Measurements from ENCODE around the gene SSC5D.
"Not testable (repeated sequence)": the region's sequence is repeated elsewhere in the genome, so short reads cannot be mapped to it uniquely, and the experiment has no call there.

Gene SSC5D

DNA sequence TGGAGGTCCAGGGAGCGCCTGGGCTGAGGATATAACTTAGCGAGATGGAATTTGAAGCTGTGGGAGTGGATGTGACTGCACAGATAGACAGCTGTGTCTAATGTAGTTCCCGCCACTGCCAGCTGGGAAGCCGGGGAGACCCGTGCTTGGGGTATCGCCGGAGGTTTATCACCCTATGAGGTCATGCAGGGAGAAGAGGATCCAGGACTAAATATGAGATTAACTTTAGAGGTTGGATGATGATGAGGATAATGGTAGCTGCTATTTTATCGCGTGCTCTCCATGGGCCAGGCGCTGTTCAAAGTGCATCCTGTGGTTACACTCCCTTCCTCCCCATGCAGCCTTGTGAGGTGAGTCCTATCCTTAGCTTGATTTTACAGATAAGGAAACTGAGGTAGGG lies 19.9 kb downstream of the SSC5D start:
- DNase-seq = no peak

DNA sequence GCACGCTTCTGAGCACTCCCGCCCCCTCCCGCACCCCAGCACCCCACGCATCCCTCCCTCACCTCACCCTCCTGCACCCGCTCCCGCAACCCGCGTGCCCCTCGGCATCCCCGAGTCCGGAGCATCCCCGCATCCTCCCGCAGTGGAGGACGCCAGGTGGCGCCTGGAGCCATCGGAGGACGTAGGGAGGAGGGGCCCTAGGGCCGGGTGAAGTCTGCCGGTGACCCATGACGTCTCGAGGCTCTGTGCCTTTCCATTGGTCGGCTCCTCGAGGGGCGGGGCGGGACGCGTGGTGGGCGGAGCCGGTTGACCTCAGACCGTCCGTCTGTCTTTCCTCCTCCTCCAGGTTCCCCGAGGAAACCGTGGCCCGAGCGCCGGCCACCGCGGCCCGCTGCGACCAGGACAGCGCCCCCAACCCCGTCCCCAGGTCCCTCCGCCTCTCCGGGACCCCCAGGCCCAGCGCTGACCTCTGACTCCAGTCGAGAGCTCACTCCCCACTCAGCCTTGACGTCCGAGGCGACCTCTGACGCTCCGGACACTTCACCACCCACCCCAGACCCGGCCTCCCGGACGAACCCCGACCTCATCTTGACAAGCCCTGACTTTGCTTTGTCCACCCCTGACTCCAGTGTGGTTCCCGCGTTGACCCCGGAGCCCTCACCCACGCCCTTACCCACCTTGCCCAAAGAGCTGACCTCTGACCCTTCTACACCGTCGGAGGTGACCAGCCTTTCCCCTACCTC lies 28.8 kb downstream of the SSC5D start:
- DNase-seq = peak; percentile 91 to 94

DNA sequence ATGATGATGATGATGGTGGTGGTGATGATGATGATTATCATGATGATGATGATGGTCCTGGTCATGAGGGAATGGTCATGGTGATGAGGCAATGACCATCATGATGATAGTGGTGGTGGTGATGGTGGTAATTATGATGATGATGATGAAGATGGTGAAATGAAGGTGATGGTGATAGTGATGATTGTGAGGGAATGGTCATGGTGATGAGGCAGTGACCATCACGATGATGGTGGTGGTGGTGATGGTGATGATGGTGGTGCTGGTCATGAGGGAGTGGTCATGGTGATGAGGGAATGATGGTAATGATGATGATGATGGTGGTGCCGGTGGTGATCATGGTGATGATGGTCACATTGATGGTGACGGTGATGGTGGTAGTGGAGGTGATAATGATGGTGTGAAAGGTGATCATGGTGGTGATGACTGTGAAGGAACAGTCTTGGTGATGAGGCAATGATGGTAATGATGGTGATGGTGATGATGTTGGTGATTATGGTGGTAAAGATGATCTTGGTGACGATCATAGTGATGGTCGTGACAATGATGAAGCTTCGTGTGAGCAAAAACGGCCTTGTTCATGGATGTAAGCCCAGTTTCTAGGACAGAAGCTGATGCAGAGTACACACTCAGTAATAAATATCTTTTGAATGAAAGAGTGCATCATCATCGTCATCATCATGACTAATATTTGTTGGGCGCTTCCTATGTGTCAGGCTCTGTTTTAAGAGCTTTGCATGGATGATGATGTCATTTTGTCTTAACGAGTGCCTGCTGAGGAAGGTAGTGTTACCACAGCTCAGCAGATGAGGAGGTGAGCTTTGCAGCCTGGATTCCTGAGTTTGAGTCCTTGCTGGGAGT lies 31.4 kb downstream of the SSC5D start:
- DNase-seq = no peak

DNA sequence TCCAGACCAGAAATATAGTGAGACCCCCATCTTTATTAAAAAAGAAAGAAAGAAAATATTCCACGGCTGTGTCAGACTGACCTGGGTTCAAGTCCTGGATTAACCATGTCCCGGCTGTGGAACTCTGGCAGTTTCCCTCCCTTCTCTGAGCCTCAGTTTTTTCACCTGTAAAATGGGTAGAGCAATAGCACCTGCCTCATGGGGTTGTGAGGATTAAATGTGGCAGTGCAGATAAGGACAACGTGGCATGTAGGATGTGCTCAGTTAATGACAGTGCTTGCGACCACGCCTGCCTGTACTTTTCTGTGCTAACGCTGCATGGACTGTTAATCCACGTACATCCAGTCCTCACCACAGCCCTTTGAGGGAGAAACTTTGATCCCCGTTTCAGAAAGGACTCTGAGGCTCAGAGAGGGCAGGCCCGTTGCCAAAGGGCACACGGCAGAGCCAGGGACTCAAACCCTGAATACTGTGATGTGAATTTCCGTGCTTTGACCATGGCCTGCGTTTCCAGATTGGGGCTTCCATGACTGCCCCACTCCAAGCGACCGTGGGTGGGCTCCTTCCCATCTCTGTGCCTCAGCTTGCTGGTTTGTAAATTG lies 32.6 kb downstream of the SSC5D start:
- DNase-seq = no peak

DNA sequence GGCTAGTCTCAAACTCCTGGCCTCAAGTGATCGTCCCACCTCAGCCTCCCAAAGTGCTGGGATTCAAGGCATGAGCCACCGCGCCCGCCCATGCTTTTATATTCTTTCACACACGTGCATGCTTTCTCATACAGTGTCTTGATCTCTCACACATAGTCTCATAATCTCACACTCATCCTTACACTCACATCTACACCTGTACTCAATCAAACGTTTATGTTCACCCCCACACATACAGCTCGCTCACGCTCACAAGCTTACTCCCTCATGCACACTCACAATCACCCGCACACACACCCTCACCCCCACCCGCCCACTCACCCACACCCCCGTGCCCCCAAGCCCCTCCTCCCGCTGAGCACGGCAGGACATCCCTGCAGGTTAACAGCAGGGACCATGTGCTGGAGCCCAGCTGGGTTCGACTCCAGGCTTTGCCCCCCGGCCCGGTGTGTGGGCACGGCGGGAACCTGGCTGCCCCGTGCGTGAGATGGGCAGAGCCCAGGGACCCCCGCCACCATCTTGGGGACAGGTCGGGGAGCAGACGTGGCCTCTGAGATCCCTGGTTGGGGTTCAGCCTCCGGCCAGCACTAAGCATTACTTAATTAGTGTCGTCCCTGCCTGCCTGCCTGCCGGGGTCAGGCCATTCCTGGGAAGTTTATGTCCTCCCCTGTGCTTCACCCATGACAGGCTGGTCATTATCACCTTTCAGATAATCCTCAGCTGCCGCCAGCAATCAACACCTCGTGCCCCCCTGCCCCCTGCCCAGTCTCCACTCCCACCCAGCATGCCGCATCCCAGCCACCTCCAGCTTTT lies 37.3 kb downstream of the SSC5D start:
- no peak for DNase-seq

DNA sequence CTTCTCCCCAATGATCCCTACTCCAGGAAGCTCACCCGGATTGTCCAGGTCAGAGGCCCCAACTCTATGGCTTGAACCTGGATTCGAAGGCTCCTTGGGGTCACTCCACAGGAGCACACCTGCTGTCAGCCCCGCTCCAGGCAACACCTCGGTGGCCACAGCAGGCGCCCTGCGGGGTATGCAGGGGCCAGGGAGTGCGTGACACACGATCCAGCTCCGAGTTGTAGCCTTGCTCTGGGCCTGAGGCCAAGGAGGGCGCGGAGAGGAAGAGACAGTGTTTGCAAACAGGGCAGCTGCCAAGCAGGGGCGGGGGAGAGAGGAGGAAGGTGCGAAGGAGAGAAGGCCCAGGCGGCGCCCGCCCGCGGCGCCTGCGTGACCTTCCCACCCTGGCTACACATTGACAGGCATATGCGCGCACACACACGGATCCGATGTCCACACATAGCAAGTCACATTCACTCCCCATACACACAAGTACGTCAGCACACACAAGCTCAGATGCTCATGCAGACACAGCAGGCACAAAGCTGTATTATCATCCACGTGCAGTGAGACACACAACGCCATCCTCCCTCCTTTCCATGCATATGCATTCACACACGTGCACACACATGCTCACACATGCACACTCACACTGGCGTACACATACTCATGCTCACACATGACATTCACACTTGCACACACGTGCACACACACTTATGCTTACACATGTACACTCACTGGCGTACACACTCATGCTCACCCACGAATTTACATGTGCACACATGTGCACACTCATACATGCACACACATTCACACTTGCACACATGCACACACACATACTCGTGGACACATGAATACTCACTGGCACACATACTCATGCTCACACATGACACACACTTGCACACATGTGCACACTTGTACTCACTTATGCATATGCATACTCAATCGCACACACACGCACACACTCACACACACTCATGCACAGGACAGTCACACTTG lies 38.3 kb downstream of the SSC5D start:
- peak in 1 of 2 donors; percentile 5 for DNase-seq

DNA sequence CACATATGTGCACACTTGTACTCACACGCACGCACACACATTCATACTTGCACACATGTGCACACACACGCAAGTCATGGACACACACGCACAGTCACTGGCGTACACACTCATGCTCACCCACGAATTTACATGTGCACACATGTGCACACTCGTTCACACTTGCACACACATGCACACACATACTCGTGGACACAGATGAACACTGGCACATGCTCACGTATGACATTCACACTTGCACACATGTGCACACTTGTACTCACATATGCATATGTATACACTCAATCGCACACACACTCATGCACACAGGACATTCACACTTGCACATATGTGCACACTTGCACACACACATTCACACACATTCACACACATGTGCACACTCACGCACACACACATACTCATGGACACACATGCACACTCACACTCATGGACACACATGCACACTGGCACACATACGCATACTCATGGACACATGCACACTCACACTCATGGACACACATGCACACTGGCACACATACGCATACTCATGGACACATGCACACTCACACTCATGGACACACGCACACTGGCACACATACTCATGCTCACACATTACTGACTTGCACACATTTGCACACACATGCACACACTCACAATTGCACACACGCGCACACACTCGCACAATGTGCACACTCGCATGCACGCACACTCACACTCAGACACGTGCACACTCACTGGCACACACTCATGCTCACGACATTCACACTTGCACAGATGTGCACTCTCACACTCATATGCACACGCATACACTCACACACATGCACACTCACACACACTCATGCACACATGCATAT lies 39.2 kb downstream of the SSC5D start:
- DNase-seq = no peak

DNA sequence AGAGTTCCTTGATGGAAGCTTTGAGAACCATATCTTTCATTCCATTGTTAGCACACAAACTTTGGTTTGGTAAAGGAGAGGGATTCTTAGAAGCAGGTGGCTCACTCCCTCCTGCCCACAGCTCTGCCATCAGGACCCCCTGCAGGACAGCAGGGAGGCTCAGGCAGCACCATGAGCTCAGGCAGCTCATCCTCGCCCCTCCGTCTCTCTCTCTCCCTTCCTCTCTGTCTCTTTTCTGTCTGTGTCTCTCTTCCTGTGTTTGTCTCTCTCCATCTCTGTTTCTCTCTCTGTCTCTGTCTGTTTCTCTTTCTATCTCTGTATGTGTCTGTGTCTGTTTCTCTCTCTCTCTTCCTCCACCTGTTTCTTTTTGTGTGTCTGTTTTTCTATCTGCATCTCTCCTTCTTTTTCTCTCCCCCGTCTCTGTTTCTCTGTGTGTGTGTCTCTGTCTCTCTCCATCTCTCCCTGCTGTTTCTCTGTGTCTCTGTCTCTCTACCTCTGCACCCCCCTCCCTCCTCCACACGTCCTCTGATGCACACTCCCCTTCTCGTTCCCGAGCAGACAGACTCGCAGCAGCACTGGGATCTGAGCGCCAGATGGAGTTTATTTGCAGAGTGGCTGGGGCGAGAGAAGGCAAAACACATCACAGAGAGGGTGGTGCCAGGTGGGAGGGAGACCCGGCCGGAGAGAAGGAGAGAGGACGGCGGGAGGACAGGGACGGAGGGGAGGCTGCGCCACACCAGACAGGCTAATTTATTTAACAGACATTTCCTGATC lies 40.0 kb downstream of the SSC5D start:
- no peak for DNase-seq

DNA sequence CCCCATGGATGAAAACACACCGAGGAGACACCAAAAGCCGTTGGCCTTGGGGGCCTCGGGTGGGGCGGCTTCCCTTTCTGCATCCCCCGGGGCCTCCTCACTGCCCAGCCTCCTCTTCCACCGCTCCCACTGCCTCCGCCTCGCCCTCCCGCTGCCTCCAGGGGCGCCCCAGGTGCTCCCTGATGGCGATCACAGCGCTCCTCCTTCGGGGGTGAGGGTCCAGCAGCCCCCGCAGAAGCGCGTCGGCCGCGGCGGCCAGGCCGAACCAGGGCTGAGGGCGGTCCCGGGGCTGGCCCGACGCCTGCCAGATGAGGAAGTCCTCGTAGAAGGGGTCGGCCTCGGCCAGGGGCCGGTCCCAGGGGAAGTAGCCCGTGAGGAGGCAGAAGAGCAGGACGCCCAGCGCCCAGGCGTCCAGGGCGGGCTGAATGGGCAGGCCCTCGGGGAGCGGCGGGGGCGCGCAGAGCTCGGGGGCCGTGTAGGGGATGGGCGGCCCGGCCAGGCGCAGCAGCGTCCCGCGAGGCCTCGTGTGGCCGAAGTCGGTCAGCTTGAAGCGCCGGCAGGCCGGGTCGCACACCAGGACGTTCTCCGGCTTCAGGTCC lies 41.5 kb downstream of the SSC5D start:
- DNase-seq = no peak

DNA sequence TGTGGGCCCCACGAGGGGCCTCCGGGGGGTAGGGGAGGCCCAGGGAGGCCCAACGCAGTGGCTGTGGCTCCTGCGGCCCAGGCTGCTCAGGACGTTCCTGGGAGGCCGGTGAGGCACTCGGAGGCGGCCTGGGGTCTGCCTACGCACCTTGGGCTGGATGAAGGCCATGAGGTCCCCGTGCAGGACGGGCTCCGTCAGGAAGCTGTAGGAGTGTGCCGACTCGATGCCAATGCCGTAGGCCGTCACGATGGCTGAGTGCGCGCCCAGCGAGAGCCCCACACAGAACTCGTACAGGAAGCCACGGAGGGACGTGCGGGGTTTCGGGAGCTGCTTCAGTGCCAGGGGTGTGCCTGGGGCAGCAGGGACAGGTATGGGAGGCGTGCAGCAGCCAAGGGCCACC lies 42.8 kb downstream of the SSC5D start:
- no peak for DNase-seq

DNA sequence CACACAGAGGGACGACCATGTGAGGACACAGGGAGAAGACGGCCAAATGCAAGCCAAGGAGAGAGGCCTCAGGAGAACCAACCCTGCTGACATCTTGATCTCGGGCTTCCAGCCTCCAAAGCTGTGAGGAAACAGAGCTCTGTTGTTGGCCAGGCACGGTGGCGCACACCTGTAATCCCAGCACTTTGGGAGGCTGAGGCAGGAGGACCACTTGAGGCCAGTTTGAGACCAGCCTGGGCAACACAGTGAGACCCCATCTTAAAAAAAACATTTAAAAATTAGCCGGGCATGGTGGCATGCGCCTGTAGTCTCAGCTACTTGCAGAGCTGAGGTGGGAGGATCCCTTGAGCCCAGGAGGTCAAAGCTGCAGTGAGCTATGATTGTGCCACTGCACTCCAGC lies 46.0 kb downstream of the SSC5D start:
- not testable (repeated sequence) for DNase-seq

DNA sequence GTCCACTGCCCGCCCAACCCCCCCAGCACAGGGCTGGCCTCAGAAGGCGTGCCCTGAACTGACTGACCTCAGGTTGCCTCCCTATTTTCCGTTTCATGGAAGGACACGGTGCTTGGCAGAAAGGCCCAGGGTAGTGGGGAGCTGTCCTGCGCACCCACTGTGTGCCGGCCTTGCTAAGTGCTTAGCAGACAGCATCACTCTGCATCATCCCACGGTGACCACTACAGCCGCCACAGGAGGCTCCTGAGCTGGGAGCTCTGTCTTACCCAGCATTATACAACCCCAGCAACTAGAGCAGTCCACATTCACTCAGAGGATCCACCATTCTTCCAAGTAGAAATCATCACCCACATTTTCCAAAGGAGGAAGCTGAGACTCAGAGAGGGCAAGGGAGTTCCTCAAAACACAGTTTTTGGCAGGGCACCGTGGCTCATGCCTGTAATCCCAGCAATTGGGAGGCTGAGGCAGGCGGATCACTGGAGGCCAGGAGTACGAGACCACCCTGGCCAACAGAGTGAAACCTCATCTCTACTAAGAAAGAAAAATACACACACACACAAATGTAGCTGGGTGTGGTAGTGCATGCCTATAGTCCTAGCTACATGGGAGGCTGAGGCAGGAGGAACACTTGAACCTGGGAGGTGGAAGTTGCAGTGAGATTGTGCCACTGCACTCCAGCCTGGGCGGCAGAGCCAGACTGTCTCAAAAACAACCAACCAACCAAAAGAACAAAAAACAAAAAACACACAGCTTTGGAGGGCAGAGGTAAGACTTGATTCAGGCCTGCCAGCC lies 47.1 kb downstream of the SSC5D start:
- no peak for DNase-seq

DNA sequence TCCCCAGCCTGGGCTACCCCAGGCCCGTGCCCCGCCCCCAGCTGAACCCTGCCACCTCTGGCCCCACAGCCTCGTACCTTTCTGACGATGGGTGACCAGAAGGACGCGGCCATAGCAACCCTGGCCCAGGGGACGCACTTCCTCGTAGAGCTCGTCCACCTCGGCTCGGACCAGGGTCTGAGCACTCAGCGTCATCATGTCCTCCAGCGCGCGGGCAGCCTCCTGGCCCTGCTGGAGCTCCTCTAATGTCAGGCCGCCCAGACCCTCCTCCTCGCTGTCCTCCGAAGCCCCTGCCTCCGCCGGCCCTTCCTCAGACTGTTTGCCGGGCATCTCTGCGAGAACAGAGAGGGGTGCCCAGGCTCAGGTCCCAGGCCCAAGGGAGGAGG lies 47.7 kb downstream of the SSC5D start:
- DNase-seq = no peak

DNA sequence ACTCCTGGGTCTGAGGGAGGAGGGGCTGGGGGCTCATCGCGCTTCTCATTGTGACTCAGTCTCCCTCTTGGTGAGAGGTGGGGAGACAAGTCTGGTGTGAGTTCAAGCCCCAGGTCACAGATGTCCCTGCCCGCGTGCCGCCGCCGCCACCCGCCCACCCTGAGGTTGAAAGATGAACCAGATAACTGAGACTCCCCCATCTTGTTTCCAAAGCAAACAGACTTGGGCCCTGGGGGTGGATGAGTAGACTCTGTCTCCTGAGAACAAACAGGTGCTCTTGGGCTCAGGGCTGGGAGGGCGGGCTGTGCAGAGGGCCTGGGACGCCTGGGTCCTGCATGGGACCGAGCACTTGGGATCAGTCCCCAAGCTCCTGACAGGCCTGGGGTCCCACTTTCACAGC lies 48.1 kb downstream of the SSC5D start:
- no peak for DNase-seq

DNA sequence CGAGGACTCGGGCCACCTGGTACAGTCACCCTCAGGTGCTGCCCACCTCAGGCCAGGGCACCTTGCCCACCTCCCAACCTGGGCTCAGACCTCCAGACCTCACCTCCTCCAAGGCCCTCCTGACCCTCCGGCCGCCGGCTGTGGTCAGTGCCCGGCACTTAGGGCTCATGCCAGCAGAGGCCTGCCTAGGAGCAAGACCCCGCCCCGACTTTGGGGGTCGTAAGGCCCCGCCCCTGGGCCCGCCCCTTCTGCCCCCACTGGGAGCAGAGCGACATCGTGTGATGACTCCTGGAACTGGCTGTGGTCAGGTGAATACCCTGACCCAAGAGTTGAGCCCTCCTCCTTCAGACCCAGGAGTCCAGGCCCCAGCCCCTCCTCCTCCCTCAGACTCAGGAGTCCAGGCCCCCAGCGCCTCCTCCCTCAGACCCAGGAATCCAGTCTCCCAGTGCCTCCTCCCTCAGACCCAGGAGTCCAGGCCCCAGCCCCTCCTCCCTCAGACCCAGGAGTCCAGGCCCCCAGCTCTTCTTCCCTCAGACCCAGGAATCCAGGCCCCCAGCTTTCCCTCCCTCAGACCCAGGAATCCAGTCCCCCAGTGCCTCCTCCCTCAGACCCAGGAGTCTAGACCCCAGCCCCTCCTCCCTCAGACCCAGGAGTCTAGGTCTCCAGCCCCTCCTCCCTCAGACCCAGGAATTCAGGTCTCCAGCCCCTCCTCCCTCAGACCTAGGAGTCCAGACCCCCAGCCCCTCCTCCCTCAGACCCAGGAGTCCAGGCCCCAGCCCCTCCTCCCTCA lies 48.9 kb downstream of the SSC5D start, which contains the start of gene SBK2:
Gene SBK2 (minus strand): TSS at position 183 of the 790 bp plus-strand sequence. CDS start 839 bp downstream, outside the sequence.
- no peak for DNase-seq

DNA sequence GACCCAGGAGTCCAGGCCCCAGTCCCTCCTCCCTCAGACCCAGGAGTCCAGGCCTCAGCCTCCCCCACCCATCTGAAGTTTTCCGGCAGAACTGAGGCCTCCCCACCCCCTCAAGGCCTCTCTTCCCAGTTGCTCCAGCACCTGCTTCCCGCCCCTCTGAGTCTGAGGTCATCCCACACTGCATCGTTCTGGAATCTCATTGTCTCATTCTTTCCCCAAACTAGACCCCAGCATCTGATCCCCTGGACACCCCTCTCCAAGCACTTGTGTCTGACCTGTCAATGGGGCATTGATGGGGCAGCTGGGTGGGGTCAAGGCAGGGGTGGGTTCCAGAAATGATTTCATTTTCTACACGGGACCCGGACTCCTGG lies 49.5 kb downstream of the SSC5D start:
- no peak for DNase-seq

DNA sequence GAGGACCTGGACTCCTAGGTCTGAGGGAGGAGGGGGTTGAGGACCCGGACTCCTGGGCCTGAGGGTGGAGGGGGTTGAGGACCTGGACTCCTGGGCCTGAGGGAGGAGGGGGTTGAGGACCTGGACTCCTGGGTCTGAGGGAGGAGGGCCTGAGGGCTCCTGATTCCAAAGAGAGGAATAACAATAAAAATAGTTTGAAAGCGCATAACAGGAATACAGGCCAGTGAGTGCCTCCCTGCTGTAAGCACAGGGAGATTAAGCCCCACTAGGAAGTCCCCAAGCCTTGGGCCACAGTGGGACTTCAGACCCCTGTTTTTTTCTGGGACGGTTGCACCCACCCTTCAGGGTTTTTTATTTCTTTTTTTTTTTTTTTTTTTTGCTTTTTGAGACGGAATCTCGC lies 49.9 kb downstream of the SSC5D start:
- DNase-seq = no peak

Measured in hippocampal formation (tissue), 2 donors.